ENCODE data around the gene BOC. TPM values are rescaled to one million over a fixed set of nuclear protein-coding genes. Genes with fewer than 3 reads are reported as not detected.
A peak's percentile ranks its signal among the peaks of the same experiment; 100 is the strongest.

Gene BOC
- total and polyA plus RNA-seq, 2 donors (not counting 1 experiment from before 2014, with no cell fraction given) = 2.1 to 4.2 TPM

GRCh38 chr3:113255854-113256615 is 44.7 kb downstream of the BOC start:
- DNase-seq (ENCODE audit: low read depth in 2 of 2) = no peak
- Histone ChIP-seq H3K4me1 (ENCODE audit: control insufficient read depth, extremely low read depth, insufficient read depth, low read length) (no peaks in the 10 kb centered on the region), H3K4me3 (replicated peaks in 1 of 4; ENCODE audit: control extremely low read depth in 1 of 4, insufficient read depth in 1 of 4, low read depth in 3 of 4, low read length in 4 of 4) (no peak overlapping the region), H3K4me2 (ENCODE audit: extremely low read depth, insufficient read depth, low read length) (no peak overlapping the region), H3K36me3 (ENCODE audit: control insufficient read depth, insufficient read depth, low read length) (no peaks in the 10 kb centered on the region), H3K9me3 (ENCODE audit: control insufficient read depth, insufficient read depth, low read depth, low read length) (no peaks in the 10 kb centered on the region), H3K9ac (ENCODE audit: insufficient read depth, low read length) (no peak overlapping the region), H3K27ac (ENCODE audit: insufficient read depth, low read length) (no peak overlapping the region), H4K20me1 (ENCODE audit: control insufficient read depth, extremely low read depth, insufficient read depth, low read length) (no peaks in the 10 kb centered on the region), H3K27me3 (ENCODE audit: control insufficient read depth, insufficient read depth, low read length) (no peaks in the 10 kb centered on the region), H2AFZ (ENCODE audit: low read length) (no peak overlapping the region), H3K79me2 (ENCODE audit: control insufficient read depth, insufficient read depth, low read length) (no peaks in the 10 kb centered on the region)
- TF ChIP-seq EZH2 (IDR thresholded peaks at IDR 0.05; ENCODE audit: low read length, missing control alignments) (no peak), CTCF (conservative IDR thresholded peaks at IDR 0.05 in 1 of 2, IDR thresholded peaks at IDR 0.05 in 1 of 2; ENCODE audit: low read depth in 1 of 2, low read length in 2 of 2) (no peak)

- Histone ChIP-seq H3K27ac (ENCODE audit: insufficient read depth, low read length) (no peak overlapping the region), H3K27me3 (ENCODE audit: control insufficient read depth, insufficient read depth, low read length) (no peaks in the 10 kb centered on the region), H3K9ac (ENCODE audit: insufficient read depth, low read length) (no peak overlapping the region), H3K4me3 (replicated peaks in 1 of 4; ENCODE audit: control extremely low read depth in 1 of 4, insufficient read depth in 1 of 4, low read depth in 3 of 4, low read length in 4 of 4) (no peak overlapping the region), H3K79me2 (ENCODE audit: control insufficient read depth, insufficient read depth, low read length) (no peaks in the 10 kb centered on the region), H3K4me1 (ENCODE audit: control insufficient read depth, extremely low read depth, insufficient read depth, low read length) (no peaks in the 10 kb centered on the region), H2AFZ (ENCODE audit: low read length) (no peak overlapping the region), H3K36me3 (ENCODE audit: control insufficient read depth, insufficient read depth, low read length) (no peaks in the 10 kb centered on the region), H4K20me1 (ENCODE audit: control insufficient read depth, extremely low read depth, insufficient read depth, low read length) (no peaks in the 10 kb centered on the region), H3K9me3 (ENCODE audit: control insufficient read depth, insufficient read depth, low read depth, low read length) (no peaks in the 10 kb centered on the region), H3K4me2 (ENCODE audit: extremely low read depth, insufficient read depth, low read length) (no peak overlapping the region)
- DNase-seq (ENCODE audit: low read depth in 2 of 2) = no peak
- no peak for TF ChIP-seq EZH2 (IDR thresholded peaks at IDR 0.05; ENCODE audit: low read length, missing control alignments)
- peak in 1 of 2 donors; percentile 20 for TF ChIP-seq CTCF (conservative IDR thresholded peaks at IDR 0.05 in 1 of 2, IDR thresholded peaks at IDR 0.05 in 1 of 2; ENCODE audit: low read depth in 1 of 2, low read length in 2 of 2)
Observed at GRCh38 chr3:113258361-113258760, 47.0 kb downstream of the BOC start.

- Histone ChIP-seq H3K4me1 (ENCODE audit: control insufficient read depth, extremely low read depth, insufficient read depth, low read length) (no peaks in the 10 kb centered on the region), H3K4me2 (ENCODE audit: extremely low read depth, insufficient read depth, low read length) (no peak overlapping the region), H3K79me2 (ENCODE audit: control insufficient read depth, insufficient read depth, low read length) (no peaks in the 10 kb centered on the region), H4K20me1 (ENCODE audit: control insufficient read depth, extremely low read depth, insufficient read depth, low read length) (no peaks in the 10 kb centered on the region), H2AFZ (ENCODE audit: low read length) (no peak overlapping the region), H3K27ac (ENCODE audit: insufficient read depth, low read length) (no peak overlapping the region), H3K4me3 (replicated peaks in 1 of 4; ENCODE audit: control extremely low read depth in 1 of 4, insufficient read depth in 1 of 4, low read depth in 3 of 4, low read length in 4 of 4) (no peak overlapping the region), H3K9me3 (ENCODE audit: control insufficient read depth, insufficient read depth, low read depth, low read length) (no peaks in the 10 kb centered on the region), H3K9ac (ENCODE audit: insufficient read depth, low read length) (no peak overlapping the region), H3K27me3 (ENCODE audit: control insufficient read depth, insufficient read depth, low read length) (no peaks in the 10 kb centered on the region), H3K36me3 (ENCODE audit: control insufficient read depth, insufficient read depth, low read length) (no peaks in the 10 kb centered on the region)
- no peak for TF ChIP-seq CTCF (conservative IDR thresholded peaks at IDR 0.05 in 1 of 2, IDR thresholded peaks at IDR 0.05 in 1 of 2; ENCODE audit: low read depth in 1 of 2, low read length in 2 of 2)
- TF ChIP-seq EZH2 (IDR thresholded peaks at IDR 0.05; ENCODE audit: low read length, missing control alignments) = no peak
- no peak for DNase-seq (ENCODE audit: low read depth in 2 of 2)
Observed at GRCh38 chr3:113259196-113259595, 47.8 kb downstream of the BOC start.

Data from fibroblast of lung (primary cell).